Calu3 (cell line): ENCODE data around the gene NSL1. TPM values are rescaled to one million over a fixed set of nuclear protein-coding genes. Genes with fewer than 3 reads are reported as not detected.

Experiments
- BruUV-seq: library from RNA; stranded (reverse); fragments of 400-500 nt; replicated peaks from 2 replicates; lab custom pipeline; 2021; lab: Mats Ljungman, UMichigan
- CTCF ChIA-PET: fragments of 300-600 bp; sonication (Branson Sonifier 250); formaldehyde crosslinking; loops from one replicate; lab custom pipeline; 2022; ENCODE audit warnings: antibody characterized with exemption; lab: Charles Lee
- DNase-seq: peaks from one replicate; pipeline ENCODE4 v3.0.0; 2022
- H3K27ac Mint-ChIP-seq: one replicate; pipeline ENCODE4 v1.8.0; 2022; ENCODE audit warnings: mixed read lengths; ENCODE audit not compliant: unreplicated experiment
- H3K27me3 Mint-ChIP-seq: one replicate; pipeline ENCODE4 v1.8.0; 2022; ENCODE audit warnings: mixed read lengths; ENCODE audit not compliant: unreplicated experiment
- H3K36me3 Mint-ChIP-seq: one replicate; pipeline ENCODE4 v1.8.0; 2022; ENCODE audit warnings: mild to moderate bottlenecking, moderate library complexity, mixed read lengths; ENCODE audit not compliant: insufficient read depth, unreplicated experiment
- H3K4me1 Mint-ChIP-seq: one replicate; pipeline ENCODE4 v1.8.0; 2022; ENCODE audit warnings: mild to moderate bottlenecking, low read depth, mixed read lengths; ENCODE audit not compliant: unreplicated experiment
- H3K4me3 Mint-ChIP-seq: one replicate; pipeline ENCODE4 v1.8.0; 2022; ENCODE audit warnings: mild to moderate bottlenecking, low read depth, moderate library complexity, mixed read lengths; ENCODE audit not compliant: unreplicated experiment
- H3K9me3 Mint-ChIP-seq: one replicate; pipeline ENCODE4 v1.8.0; 2022; ENCODE audit warnings: low read depth, mixed read lengths; ENCODE audit not compliant: unreplicated experiment
- intact Hi-C: fragments of 100-400 bp; cut with micrococcal nuclease; formaldehyde crosslinking; loops from one replicate; pipeline ENCODE4 v1.10.0; 2022; ENCODE audit not compliant: unreplicated experiment
- total RNA-seq: library from RNA; stranded (reverse); gene quantifications from 2 replicates; pipeline ENCODE4 v1.2.3, GENCODE V29; 2022
- TF ChIP-seq, protein P1 (sequence below): fragments of 200-600 bp; IDR thresholded peaks from one replicate; pipeline ENCODE4 v1.8.0; 2022; ENCODE audit warnings: antibody characterized with exemption; ENCODE audit not compliant: unreplicated experiment

Gene NSL1
- total RNA-seq, 1 experiment from 2014 or later = 47.2 TPM

DNA sequence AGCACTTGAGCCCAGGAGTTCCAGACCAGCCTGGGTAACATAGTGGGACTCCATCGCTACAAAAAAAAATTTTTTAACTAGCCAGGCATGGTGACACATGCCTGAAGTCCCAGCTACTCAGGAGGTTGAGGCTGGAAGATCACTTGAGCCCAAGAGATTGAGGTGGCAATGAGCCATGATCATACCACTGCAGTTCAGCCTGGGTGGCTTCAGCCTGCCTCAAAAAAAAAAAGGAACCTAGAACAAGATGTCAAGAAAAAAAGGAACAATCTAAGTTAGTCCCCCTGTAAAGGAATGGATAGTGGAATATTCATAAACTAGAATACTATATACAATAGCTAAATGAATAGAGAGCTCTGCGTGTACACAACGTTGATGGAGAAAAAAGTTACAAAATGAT lies 14.4 kb downstream of the NSL1 start:
- H3K4me1 Mint-ChIP-seq = no peaks in the 10 kb centered on the region
- no peaks in the 10 kb centered on the region for H3K27me3 Mint-ChIP-seq
- H3K9me3 Mint-ChIP-seq = no peaks in the 10 kb centered on the region
- DNase-seq = no peak
- intact Hi-C loops = no loop called here
- no peak overlapping the region for H3K27ac Mint-ChIP-seq
- no TSS peak for BruUV-seq
- H3K36me3 Mint-ChIP-seq = peaks cover 2% of the 10 kb centered on the region
- CTCF ChIA-PET = interaction anchor here (1.0 kb wide), 1 partner anchor 27 kb away, joined by 4 read pairs; no protein-coding TSS in a partner anchor
- TF ChIP-seq, protein P1, sequence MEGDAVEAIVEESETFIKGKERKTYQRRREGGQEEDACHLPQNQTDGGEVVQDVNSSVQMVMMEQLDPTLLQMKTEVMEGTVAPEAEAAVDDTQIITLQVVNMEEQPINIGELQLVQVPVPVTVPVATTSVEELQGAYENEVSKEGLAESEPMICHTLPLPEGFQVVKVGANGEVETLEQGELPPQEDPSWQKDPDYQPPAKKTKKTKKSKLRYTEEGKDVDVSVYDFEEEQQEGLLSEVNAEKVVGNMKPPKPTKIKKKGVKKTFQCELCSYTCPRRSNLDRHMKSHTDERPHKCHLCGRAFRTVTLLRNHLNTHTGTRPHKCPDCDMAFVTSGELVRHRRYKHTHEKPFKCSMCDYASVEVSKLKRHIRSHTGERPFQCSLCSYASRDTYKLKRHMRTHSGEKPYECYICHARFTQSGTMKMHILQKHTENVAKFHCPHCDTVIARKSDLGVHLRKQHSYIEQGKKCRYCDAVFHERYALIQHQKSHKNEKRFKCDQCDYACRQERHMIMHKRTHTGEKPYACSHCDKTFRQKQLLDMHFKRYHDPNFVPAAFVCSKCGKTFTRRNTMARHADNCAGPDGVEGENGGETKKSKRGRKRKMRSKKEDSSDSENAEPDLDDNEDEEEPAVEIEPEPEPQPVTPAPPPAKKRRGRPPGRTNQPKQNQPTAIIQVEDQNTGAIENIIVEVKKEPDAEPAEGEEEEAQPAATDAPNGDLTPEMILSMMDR = no peak
- H3K4me3 Mint-ChIP-seq = no peak overlapping the region

DNA sequence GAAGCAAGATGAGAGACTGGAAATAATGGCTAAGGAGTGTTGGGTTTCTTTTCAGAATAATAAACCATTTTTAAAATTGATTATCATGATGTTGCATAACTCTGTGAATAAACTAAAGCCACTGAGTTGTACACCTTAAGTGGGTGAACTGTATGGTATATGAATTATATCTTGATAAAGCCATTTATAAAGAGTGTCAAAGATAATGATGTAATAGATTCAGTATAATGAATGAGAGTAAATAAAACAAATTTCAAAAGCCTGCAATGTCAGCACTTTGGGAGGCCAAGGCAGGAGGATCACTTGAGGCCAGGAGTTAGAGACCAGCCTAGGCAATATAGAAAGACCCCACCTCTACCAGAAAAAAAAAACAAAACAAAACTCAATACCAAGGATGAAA lies 16.3 kb downstream of the NSL1 start:
- TF ChIP-seq, protein P1 = no peak
- Mint-ChIP-seq H3K4me3 (no peak overlapping the region), H3K9me3 (no peaks in the 10 kb centered on the region), H3K36me3 (no peaks in the 10 kb centered on the region), H3K27me3 (no peaks in the 10 kb centered on the region), H3K27ac (no peak overlapping the region), H3K4me1 (no peaks in the 10 kb centered on the region)
- CTCF ChIA-PET = no interaction called here
- BruUV-seq = no TSS peak
- intact Hi-C loops = no loop called here
- no peak for DNase-seq

DNA sequence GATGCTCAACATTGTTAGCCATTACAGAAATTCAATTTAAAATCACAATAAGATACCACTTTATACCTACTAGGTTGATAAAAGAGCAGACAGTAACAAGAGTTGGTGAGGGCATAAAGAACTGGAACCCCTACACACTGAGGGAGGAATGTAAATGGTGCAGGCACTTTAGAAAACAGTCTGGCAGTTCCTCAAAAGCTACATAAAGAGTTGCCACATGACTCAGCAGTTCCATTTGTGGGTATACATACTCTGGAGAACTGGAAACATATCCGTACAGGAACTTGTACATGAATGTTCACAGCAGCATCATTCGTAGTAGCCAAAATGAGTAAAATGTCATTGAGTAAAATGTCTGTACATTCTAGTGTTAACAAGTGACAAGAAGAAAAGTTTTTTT lies 17.0 kb downstream of the NSL1 start:
- CTCF ChIA-PET = no interaction called here
- no peak overlapping the region for H3K27ac Mint-ChIP-seq
- no TSS peak for BruUV-seq
- intact Hi-C loops = no loop called here
- DNase-seq = no peak
- no peaks in the 10 kb centered on the region for H3K4me1 Mint-ChIP-seq
- peaks cover under 1% of the 10 kb centered on the region for H3K9me3 Mint-ChIP-seq
- H3K27me3 Mint-ChIP-seq = no peaks in the 10 kb centered on the region
- no peaks in the 10 kb centered on the region for H3K36me3 Mint-ChIP-seq
- H3K4me3 Mint-ChIP-seq = no peak overlapping the region
- TF ChIP-seq, protein P1 = no peak

DNA sequence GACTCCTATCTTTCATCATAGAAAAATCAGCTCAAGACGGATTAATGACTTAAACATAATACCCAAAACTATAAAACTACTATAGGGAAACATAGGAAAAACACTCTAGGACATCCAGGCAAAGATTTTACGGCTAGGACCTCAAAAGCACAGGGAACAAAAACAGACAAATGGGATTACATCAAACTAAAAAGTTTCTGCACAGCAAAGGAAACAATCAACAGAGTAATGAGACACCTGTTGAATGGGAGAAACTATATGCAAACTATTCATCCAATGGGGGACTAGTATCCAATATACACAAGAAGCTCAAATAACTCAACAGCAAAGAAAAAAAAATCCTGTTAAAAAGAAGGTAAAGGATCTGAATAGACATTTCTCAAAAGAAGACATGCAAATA lies 18.6 kb downstream of the NSL1 start:
- TF ChIP-seq, protein P1 = no peak
- CTCF ChIA-PET = interaction anchor here (0.6 kb wide), 1 partner anchor 74 kb away, joined by 6 read pairs; no protein-coding TSS in a partner anchor
- Mint-ChIP-seq H3K27me3 (no peaks in the 10 kb centered on the region), H3K27ac (no peak overlapping the region), H3K9me3 (peaks cover 2% of the 10 kb centered on the region), H3K4me1 (no peaks in the 10 kb centered on the region), H3K4me3 (no peak overlapping the region), H3K36me3 (no peaks in the 10 kb centered on the region)
- DNase-seq = no peak
- intact Hi-C loops = no loop called here
- no TSS peak for BruUV-seq
